Endothelial cell of umbilical vein (primary cell): Measurements from ENCODE around the gene LPIN1. TPM values are rescaled to one million over a fixed set of nuclear protein-coding genes. Genes with fewer than 3 reads are reported as not detected.

Source experiments
- BruUV-seq: library from RNA; stranded (reverse); fragments of 400-500 nt; replicated peaks from 2 replicates; lab custom pipeline; 2021; lab: Mats Ljungman, UMichigan
- CTCF ChIA-PET: fragments of 300-600, 350-600 bp; sonication (Branson Sonifier 250); formaldehyde crosslinking; loops from one replicate; lab custom pipeline; 2021; ENCODE audit warnings: antibody characterized with exemption, inconsistent platforms; lab: Charles Lee
- POLR2A ChIA-PET: fragments of 300-600, 350-600 bp; sonication (Branson Sonifier 250); formaldehyde crosslinking; loops from one replicate; lab custom pipeline; 2021; ENCODE audit warnings: antibody characterized with exemption, inconsistent platforms; lab: Charles Lee
- DNase-seq: peaks from one replicate; pipeline ENCODE4 v3.0.0-alpha.2; 2011; ENCODE audit warnings: low read depth, low spot score
- FAIRE-seq: peaks from 2 replicates; lab custom pipeline; 2011; peaks lifted over from hg19 to GRCh38; lab: Jason Lieb, UNC
- H2AFZ ChIP-seq: 2 replicates; pipeline ENCODE4 v1.6.0; 2012; ENCODE audit warnings: low read depth, low read length, control low read depth, inconsistent platforms
- H3K27ac ChIP-seq: 2 replicates; pipeline ENCODE4 v1.5.1; 2011; ENCODE audit warnings: low read depth, mild to moderate bottlenecking, control low read depth, low read length, moderate library complexity; ENCODE audit not compliant: insufficient read depth
- H3K27me3 ChIP-seq, 2 experiments: 2 replicates each; pipeline versions ENCODE4 v1.6.0 to v1.6.1; 2011; ENCODE audit warnings: low read length in 2 of 2, mixed read lengths in 1 of 2; ENCODE audit not compliant: control insufficient read depth in 2 of 2, insufficient read depth in 2 of 2
- H3K36me3 ChIP-seq, 2 experiments: 2 replicates in 1 of 2; 3 replicates in 1 of 2; pipeline ENCODE4 v1.5.1; 2011; ENCODE audit warnings: low read length in 2 of 2, mild to moderate bottlenecking in 1 of 2, moderate library complexity in 1 of 2; ENCODE audit not compliant: control insufficient read depth in 2 of 2, insufficient read depth in 2 of 2; ENCODE audit errors: extremely low read depth in 1 of 2
- H3K4me1 ChIP-seq: 3 replicates; pipeline ENCODE4 v1.5.1; 2011; ENCODE audit warnings: mild to moderate bottlenecking, low read length; ENCODE audit not compliant: control insufficient read depth, insufficient read depth; ENCODE audit errors: extremely low read depth
- H3K4me2 ChIP-seq: 2 replicates; pipeline ENCODE4 v1.6.1; 2011; ENCODE audit warnings: low read length, control low read depth, mixed read lengths; ENCODE audit not compliant: insufficient read depth
- H3K4me3 ChIP-seq, 3 experiments: fragments of 200-600 bp in 1 of 3; sonication (generic), shearing (Covaris generic) in 1 of 3; replicated peaks in 1 of 3; 2 replicates each; pipeline ENCODE4 v1.5.1; 2011 to 2016; ENCODE audit warnings: control low read depth in 3 of 3, low read length in 3 of 3, mild to moderate bottlenecking in 2 of 3, inconsistent platforms in 1 of 3, low read depth in 1 of 3, moderate library complexity in 1 of 3; ENCODE audit not compliant: insufficient read depth in 1 of 3
- H3K79me2 ChIP-seq: 2 replicates; pipeline ENCODE4 v1.6.0; 2012; ENCODE audit warnings: low read length, inconsistent platforms; ENCODE audit not compliant: control insufficient read depth, insufficient read depth
- H3K9ac ChIP-seq: replicated peaks from 2 replicates; pipeline ENCODE3; 2011; ENCODE audit warnings: low read length, control low read depth; ENCODE audit not compliant: insufficient read depth; ENCODE audit errors: extremely low read depth
- H3K9me1 ChIP-seq: replicated peaks from 3 replicates; pipeline ENCODE4 v1.6.0; 2011; ENCODE audit warnings: mild to moderate bottlenecking, low read length; ENCODE audit not compliant: control insufficient read depth, insufficient read depth; ENCODE audit errors: extremely low read depth
- H3K9me3 ChIP-seq: replicated peaks from 2 replicates; pipeline ENCODE4 v1.5.1; 2012; ENCODE audit warnings: low read length, inconsistent platforms; ENCODE audit not compliant: control insufficient read depth, insufficient read depth
- H4K20me1 ChIP-seq: replicated peaks from 2 replicates; pipeline ENCODE3; 2011; ENCODE audit warnings: mild to moderate bottlenecking, low read length; ENCODE audit not compliant: control insufficient read depth, insufficient read depth; ENCODE audit errors: extremely low read depth
- CTCF ChIP-seq, 2 donors: IDR thresholded peaks; 1 replicate in 1 of 2; 2 replicates in 1 of 2; pipeline ENCODE4 v1.5.1; 2011; ENCODE audit warnings: low read length in 2 of 2, mild to moderate bottlenecking in 2 of 2, moderate library complexity in 2 of 2, control low read depth in 1 of 2, inconsistent platforms in 1 of 2, low read depth in 1 of 2; ENCODE audit not compliant: insufficient read depth in 1 of 2; ENCODE audit errors: extremely low read depth in 1 of 2
- EZH2 ChIP-seq: IDR thresholded peaks from 2 replicates; pipeline ENCODE4 v1.6.1; 2012; ENCODE audit warnings: borderline replicate concordance, low read depth, mild to moderate bottlenecking, moderate library complexity, low read length, inconsistent platforms; ENCODE audit not compliant: severe bottlenecking
- FOS ChIP-seq: IDR thresholded peaks from 2 replicates; pipeline ENCODE4 v1.6.1; 2011; ENCODE audit warnings: mild to moderate bottlenecking, low read length, moderate library complexity, borderline replicate concordance; ENCODE audit not compliant: insufficient read depth
- GATA2 ChIP-seq: IDR thresholded peaks from 2 replicates; pipeline ENCODE4 v1.7.0; 2011; ENCODE audit warnings: low read depth, mild to moderate bottlenecking, moderate library complexity, mixed read lengths, low read length; ENCODE audit not compliant: insufficient read length, insufficient read depth
- JUN ChIP-seq: IDR thresholded peaks from 2 replicates; pipeline ENCODE4 v1.6.1; 2011; ENCODE audit warnings: borderline replicate concordance, low read depth; ENCODE audit not compliant: insufficient read length, insufficient read depth
- MAX ChIP-seq: IDR thresholded peaks from 2 replicates; pipeline ENCODE4 v1.6.1; 2011; ENCODE audit not compliant: insufficient read depth, insufficient read length
- MYC ChIP-seq: IDR thresholded peaks from one replicate; pipeline ENCODE4 v1.6.1; 2011; ENCODE audit warnings: mild to moderate bottlenecking, low read depth, low read length
- POLR2A ChIP-seq: IDR thresholded peaks from 2 replicates; pipeline ENCODE4 v1.6.1; 2012; ENCODE audit warnings: low read depth, mild to moderate bottlenecking, control low read depth, low read length
- POLR2AphosphoS5 ChIP-seq: IDR thresholded peaks from 2 replicates; pipeline ENCODE4 v1.6.1; 2012; ENCODE audit warnings: low read depth, mild to moderate bottlenecking, control low read depth, low read length, moderate library complexity; ENCODE audit not compliant: insufficient read depth
- dilution Hi-C: fragments of 300-500 bp; cut with MboI; formaldehyde crosslinking; loops from one replicate; pipeline ENCODE4 v1.15.0; 2019; ENCODE audit warnings: low sequenced_read_pairs; ENCODE audit not compliant: extremely low pct_ligation_motif_present
- intact Hi-C: fragments of 100-400 bp; cut with micrococcal nuclease; formaldehyde crosslinking; loops from one replicate; pipeline ENCODE4 v1.10.0; 2022
- polyA plus RNA-seq, 4 experiments: library from polyadenylated mRNA; depleted of rRNA in 3 of 4; stranded (reverse) in 3 of 4; unstranded in 1 of 4; fragments of >200 nt; gene quantifications; 2 replicates each; pipeline versions ENCODE4 v1.2.1 to v1.2.3, GENCODE V29; 2011 to 2012; ENCODE audit warnings: missing spikeins in 1 of 4
- total RNA-seq: library from RNA; stranded (reverse); gene quantifications from 2 replicates; pipeline ENCODE4 v1.2.3, GENCODE V29; 2021

The LPIN1 gene
- total and polyA plus RNA-seq, 2 donors (not counting 3 experiments of a cell fraction or from before 2014, with no cell fraction given), result 26.6 to 80.4 TPM

- Histone ChIP-seq H3K4me2 (no peak overlapping the region), H2AFZ (no peak overlapping the region), H4K20me1 (no peaks in the 10 kb centered on the region), H3K9me3 (no peaks in the 10 kb centered on the region), H3K9ac (no peak overlapping the region), H3K27ac (no peak overlapping the region), H3K27me3 (no peaks in the 10 kb centered on the region), H3K4me1 (peaks cover 57% of the 10 kb centered on the region), H3K79me2 (peaks cover 76% of the 10 kb centered on the region), H3K36me3 (no peaks in the 10 kb centered on the region), H3K4me3 (no peak overlapping the region), H3K9me1 (no peaks in the 10 kb centered on the region)
- POLR2A ChIA-PET, result no interaction called here
- CTCF ChIA-PET, result interaction anchor here (1.3 to 1.4 kb wide), 2 partner anchors 8 to 66 kb away, joined by 3 to 4 read pairs; no protein-coding TSS in a partner anchor
- DNase-seq, result no peak
- intact Hi-C loops (loop anchor here (10.0 kb wide), 3 partner anchors 285 to 815 kb away; partner anchors contain the start of gene E2F6), dilution Hi-C loops (no loop called here)
- TF ChIP-seq MYC (no peak), GATA2 (no peak), POLR2A (no peak), EZH2 (no peak), POLR2AphosphoS5 (no peak), CTCF (IDR thresholded peaks at IDR 0.05; ENCODE audit: extremely low read depth in 1 of 2, insufficient read depth in 1 of 2, low read depth in 1 of 2, low read length in 2 of 2) (no peak), FOS (no peak), JUN (no peak), MAX (no peak)
- no TSS peak for BruUV-seq
- no peak for FAIRE-seq
Observed at GRCh38 chr2:11749646-11750349, 3.4 kb downstream of the LPIN1 start.
